Ramos (cell line): Measurements from ENCODE around the gene ZBED2.

Source experiments
- in situ Hi-C: fragments of 300-500 bp; cut with MboI; formaldehyde crosslinking; loops from one replicate; pipeline ENCODE4 v1.14.3; 2022; ENCODE audit warnings: low sequenced_read_pairs; ENCODE audit not compliant: unreplicated experiment

Gene ZBED2

DNA sequence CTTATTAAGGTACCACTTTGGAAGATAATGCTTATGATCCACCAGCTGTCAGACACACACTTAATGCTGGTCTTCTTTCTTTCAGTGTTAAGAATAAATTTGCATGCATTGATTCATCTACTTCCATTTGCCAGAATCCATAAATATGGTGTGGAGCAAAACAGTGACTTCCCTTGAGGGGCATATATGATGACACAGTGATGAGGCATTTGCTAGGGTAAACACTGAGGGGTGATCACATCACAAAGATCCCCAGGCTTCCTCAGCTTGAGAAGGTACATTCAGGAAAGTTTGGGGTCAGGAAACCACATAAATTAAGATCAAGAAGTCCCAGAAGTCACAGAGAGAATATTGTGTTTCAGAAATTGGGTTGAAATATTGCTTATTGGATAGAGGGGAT, 9.9 kb upstream of the ZBED2 start:
- in situ Hi-C loops = no loop called here

GRCh38 chr3:111604119-111604518, 9.0 kb upstream of the ZBED2 start:
- in situ Hi-C loops = no loop called here

- in situ Hi-C loops = no loop called here
These were observed 8.5 kb upstream of the ZBED2 start for GRCh38 chr3:111603679-111604078.

DNA sequence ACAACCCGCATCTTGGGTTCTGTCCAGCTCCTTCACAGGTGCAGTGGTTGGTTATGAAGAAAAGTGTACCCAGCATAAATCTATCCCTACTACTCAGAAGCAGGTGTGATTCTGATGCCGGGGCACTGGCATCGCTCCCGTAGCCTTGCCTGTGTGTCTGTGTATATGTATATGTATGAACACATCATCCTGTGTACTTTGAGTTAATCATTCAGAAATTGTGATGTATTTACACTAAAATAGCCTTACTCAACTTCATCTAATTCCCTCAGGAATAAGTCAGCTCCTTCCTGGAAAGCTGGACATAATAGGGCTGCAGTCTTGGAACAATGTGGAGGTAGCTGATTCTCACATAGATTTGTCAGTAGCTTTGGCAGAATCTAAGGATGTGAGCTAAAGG, 6.7 kb upstream of the ZBED2 start:
- in situ Hi-C loops = no loop called here

DNA sequence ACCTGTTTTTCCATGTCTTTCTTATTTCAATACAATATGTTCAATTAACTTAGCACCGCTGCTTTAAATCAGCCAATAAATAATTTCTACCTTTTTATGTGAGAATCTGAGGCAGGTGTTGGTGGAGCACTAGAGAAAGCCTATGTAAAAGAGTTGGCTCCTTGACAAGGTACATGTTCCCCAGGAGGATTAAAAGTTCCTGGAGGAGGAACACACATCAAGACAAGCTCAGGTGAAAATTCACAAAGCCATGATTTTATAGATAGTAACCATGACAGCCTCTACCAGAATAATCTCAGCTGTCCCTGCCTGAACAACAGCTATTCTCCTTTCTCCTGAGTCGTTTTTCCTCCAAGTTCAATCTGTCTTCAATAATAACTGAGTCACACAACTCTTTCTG, 3.4 kb upstream of the ZBED2 start:
- in situ Hi-C loops = no loop called here

- in situ Hi-C loops = no loop called here
These were observed 3.0 kb upstream of the ZBED2 start for GRCh38 chr3:111598139-111598538.

DNA sequence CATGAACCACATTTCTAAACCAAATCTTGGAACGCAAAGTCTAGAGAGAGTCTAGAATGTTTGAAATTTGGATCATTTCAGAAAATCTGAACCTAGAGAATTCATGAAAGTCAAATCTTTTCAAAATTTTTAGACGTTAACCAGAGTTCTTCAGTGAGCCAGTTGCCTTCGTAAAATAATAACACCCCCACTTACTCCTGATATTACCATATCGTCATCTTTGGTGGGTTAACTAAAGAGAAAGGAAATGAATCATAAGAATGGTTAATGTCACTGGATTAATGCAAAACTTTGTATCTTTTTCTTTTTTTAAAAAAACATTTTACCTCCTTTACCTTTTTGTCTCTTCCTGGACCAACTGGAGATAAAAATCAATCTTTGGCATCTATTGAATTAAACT, 1.2 kb upstream of the ZBED2 start:
- in situ Hi-C loops = no loop called here

DNA sequence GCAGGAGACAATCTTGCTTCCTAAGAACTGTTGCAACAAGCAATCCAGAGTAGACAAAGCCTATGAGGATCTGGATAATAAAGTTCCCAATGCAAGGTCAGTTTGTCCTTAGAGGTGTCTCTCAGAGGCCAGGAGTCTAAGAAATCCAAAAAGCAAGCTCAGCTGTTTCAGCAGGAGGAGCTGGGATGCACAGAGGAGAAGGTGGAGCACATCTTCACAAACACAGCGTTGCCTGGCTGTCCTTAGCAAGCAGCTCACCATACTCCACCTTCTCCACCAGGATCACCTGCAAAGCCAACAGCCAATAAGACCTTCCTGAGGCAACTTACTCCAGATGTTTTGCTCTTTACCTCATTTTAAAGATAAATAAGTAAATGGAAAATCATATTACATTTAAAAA, 365 bp downstream of the ZBED2 start:
- in situ Hi-C loops = no loop called here

DNA sequence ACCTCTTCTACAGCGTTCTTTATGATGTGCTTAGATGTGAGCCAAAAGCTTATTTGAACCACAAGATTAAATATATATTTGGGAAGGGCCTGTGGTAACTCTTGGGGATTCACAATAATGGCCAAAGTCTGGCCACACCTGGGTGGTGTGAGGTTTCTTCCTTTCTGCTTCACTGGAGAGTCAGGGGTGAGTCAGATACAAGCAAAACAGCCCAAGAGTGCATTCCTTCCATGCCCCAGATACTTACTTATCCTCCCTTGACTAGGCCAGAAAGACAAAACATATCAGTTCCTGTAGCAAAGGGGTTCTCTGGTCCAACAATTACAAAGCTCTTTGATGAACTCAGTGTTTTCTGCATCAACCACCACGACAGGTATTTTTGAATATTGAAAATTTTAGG, 941 bp downstream of the ZBED2 start:
- in situ Hi-C loops = no loop called here

DNA sequence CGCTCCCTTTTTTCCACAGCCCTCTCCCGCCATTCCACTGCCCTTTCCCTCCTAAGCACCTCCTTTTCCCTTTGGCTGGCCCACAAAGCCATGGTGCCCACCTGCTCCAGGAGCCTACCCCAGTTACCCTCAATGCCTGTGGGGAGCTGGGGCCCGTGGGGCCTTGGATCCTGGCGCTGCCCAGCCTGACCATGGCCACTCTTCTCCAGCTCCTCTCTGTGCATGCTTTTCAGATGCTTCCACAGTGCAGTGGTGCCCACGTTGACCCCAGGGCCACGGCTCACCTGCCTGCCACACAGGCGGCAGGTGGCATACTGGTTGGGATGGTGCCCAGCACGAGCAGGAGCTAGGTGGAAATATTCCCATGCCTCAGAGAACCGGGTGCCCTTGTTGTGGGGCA, 1.5 kb downstream of the ZBED2 start:
- in situ Hi-C loops = no loop called here

DNA sequence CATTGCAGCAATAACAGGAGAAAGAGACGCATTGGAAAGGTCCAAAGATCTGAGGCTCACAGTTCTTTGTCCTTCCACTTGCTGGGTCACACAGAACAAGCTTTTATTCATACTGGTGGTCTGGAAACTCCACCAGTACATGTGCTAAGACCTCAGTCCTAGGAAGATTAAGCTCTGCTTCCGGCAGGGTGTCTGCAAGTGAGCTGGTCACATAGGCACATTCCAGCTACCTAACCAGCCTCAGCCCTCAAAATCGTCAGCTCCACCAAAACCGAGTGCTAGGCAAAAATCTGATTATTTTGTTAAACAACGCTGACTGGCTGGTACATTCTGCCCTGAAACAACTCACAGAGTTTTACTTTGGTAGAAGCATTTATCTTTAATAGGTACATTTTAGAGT, 2.2 kb downstream of the ZBED2 start:
- in situ Hi-C loops = no loop called here

GRCh38 chr3:111592143-111592542, 3.0 kb downstream of the ZBED2 start:
- in situ Hi-C loops = no loop called here

DNA sequence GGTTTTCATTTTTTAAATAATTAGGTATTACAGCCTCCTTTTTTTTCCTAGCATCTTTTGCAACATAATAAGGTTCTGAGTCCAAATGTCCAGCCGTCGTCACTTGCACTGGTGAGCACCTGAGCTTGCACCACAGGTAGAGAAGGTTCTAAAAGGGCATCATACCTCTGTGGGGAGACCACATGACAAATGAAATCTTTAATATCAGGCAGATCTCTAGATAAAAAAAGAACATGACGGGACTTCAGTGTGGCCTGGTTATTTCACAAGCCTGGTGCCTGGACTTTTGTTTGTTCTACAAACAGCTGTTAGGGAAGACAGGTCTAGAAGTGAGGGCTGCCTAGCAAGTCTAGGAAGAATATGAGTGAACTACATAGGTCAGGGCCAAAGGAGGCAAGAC, 3.6 kb downstream of the ZBED2 start:
- in situ Hi-C loops = no loop called here

- in situ Hi-C loops = no loop called here
These were observed 5.0 kb downstream of the ZBED2 start for GRCh38 chr3:111590143-111590491.

DNA sequence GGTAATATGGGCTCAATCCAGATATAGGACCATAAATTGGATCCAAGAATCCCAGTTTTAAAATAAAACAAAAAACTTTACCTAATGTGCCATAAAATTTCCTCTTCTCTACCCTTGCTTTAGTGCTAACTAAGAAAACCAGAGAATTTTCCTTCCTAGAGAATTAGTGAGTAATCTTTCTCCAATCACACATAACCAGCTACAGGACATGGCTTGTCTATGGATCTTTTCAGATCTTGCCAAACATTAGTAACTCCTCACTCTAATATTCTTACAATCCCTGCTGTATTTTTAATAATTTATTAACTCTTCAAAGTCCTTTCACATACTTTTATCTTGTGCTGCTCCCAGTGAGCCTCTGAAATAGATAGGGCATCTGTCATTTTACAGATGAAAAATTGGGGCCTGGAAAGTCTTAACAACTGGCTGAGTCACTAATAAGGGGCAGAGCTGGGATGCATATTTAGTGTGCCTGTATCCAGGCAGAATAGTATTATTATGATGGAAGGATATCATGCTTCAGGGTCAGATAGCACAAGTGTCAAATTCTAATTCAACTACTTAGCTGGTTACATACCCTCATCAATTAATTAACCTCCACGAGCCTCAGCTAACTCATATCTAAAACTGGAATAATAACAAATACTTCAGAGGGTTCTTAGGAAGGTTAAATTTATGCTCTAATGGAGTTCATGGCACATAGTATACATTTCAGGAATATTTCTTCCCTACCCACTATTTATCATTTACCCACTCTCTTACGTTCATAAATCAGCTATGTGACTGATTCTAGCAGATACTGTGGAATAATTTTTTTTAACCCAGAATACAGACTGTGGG, 5.6 kb downstream of the ZBED2 start:
- in situ Hi-C loops = no loop called here

DNA sequence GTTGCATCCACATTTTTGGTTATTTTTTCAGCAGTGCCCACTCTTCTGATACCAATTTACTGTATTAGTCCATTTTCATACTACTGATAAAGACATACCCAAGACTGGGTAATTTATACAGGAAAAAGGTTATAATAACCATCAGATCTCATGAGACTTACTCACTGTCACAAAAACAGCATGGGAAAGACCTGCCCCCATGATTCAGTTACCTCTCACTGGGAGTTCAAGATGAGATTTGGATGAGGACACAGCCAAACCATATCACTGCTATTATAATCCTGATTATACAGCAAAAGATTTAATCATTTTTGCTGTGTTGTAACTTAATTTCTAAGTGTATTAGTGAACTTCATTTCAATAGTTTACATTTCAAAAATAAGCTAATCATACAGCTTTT, 6.6 kb downstream of the ZBED2 start:
- in situ Hi-C loops = no loop called here

- in situ Hi-C loops = no loop called here
These were observed 9.9 kb downstream of the ZBED2 start for GRCh38 chr3:111585217-111585616.

DNA sequence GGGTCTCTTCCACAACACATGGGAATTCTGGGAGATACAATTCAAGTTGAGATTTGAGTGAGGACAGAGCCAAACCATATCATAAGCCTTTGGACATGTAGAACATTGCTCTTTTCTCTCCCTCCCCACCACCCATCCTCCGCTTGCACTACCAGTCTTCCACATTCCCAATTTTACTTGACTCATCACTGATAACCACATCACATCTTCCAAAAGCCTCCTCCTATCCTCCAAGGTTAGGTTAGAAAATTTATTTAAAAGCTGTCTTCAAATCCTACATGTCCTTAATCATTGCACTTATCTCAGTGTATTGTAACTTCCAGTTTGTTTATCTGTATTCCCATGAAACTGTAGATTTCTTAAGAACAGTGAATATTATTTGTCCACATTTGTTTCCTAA, 10.4 kb downstream of the ZBED2 start:
- in situ Hi-C loops = no loop called here

DNA sequence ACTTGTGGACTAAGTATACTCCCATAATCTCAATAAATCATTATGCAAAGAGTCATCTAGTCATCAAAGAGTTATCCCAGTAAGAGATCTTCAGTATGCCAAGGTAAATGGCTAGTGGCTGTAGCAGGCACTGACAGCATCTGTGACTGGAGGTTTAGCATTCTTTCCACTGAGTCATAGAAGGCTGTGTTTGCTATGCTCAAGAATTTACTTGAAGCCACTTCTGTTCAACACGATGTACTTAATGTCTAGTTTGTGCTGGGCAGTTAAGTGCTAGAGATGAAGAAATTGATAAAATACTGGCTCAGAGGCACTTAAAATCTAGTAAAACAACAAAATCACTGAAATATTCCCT, 13.0 kb downstream of the ZBED2 start:
- in situ Hi-C loops = no loop called here

- in situ Hi-C loops = no loop called here
These were observed 13.6 kb downstream of the ZBED2 start for GRCh38 chr3:111581403-111582119.

DNA sequence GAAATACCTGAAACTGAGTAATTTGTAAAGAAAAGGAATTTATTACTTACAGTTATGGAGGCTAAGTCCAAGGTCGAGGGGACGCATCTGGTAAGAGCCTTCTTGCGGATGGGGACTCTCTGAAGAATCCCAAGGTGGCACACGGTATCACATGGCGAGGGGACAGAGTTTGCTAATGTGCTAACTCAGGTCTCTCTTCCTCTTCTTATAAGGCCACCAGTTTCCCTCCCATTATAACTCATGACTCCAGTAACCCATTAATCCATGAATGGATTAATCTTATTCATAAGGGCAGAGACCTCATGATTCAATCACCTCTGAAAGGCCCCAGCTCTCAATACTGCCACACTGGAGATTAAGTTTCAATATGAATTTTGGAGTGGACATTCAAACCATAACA, 15.7 kb downstream of the ZBED2 start:
- in situ Hi-C loops = no loop called here

- in situ Hi-C loops = no loop called here
These were observed 16.3 kb downstream of the ZBED2 start for GRCh38 chr3:111578867-111579266.
